ENCODE measurements around the gene BEST1.

The BEST1 gene

DNA sequence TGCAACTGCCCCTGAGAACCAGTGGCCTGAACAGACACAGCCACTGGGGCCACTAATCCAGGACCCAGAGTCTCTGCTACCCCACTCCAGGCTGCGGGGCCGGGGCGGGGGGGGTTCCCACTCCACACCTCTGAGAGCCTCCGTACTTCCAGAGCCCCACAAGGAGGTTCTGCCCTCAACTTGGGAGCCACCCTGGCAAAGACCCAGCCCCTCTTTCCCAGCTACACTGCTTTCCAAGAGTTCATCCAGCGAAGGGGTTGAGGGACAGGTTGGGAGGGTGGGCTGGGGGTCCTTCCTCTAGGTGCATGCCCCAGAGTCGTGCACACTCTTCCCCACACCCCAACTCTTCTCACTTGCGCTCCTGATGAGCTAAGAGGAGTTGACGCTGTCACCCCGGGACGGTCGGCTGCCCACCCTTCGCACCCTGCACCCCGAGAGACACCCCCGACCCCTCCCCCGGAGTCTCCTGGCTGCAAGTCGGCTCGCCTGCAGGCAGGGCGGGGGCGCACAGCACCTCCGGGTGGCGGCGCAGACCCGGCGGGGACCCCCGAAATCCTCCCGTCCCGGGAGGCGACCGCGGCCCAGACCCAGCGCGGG lies 33.3 kb upstream of the BEST1 start:
- DNase-seq = peak; percentile 27

DNA sequence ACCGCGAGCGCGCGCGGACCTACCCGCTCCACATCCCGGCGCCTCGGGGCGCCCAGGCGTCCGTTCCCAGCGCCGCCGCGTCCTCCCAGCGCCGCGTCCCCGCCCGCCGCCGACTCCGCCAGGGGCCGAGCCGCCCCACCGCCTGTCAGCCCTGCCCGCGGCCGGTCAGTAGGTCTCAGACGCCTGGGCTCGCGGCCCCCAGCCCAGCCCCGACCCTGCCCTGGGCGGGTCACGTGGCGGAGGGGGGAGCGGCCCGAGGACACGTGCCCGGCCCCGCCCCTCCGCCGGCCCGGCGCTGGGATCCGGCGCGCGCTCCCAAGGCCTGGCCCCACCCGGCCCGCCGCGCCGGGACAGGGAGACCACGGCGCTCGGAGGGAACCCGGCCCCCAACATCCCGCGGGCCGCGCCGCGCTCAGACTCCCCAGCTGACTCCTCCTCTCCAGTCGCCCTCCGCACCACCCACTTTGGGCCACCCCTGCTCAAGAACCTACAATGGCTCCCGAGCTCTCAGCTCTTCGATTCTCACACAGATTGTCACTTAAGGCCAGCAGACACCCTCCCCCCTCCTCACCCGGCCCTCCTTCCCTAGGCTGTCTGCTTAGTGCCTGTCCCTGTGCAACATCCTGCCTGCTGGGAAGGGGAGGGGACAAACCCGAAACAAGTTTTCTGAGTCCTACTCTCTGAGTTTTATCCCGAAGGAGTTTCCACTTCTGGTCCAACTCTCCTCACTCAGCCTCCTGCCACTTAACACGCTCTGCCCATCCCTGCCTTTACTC lies 32.6 kb upstream of the BEST1 start, which contains the start of gene RAB3IL1:
Gene RAB3IL1, minus strand, starts transcription at position 233 of the 776 bp plus-strand sequence. Its CDS starts 199 bp downstream, at position 34.
- peak; percentile 28 for DNase-seq

DNA sequence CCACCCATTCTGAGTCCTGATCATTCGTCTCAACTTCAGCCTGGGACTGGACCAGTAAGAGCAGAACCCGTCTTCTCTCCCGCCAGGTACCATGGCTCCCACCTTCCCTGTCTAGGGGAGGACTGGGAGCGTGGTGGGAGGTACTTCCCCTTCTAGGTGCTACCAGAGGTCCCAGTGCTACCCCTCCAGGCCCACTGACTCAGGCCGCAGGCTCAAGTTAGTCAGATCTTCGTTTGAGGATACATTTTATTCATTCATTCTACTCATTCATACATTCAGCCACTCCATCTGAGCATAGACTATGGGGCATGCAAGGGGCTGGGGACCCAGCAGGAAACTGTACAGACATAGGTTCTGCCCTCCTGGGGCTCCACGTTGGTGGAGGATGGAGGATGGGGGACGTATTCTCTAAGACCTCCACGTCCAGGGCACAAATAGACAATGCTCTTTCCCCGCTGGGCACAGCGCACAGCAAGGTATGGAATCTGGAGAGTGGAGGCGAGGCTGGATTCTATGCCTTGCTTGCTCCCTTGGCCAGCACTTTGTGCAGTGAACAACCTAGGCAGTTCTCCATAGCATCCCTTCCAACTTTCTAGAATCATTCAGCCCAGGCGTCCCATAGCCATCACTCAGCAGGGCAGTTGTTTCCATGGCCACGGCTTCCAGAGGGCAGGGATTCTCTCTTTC lies 31.8 kb upstream of the BEST1 start:
- peak; percentile 18 for DNase-seq

DNA sequence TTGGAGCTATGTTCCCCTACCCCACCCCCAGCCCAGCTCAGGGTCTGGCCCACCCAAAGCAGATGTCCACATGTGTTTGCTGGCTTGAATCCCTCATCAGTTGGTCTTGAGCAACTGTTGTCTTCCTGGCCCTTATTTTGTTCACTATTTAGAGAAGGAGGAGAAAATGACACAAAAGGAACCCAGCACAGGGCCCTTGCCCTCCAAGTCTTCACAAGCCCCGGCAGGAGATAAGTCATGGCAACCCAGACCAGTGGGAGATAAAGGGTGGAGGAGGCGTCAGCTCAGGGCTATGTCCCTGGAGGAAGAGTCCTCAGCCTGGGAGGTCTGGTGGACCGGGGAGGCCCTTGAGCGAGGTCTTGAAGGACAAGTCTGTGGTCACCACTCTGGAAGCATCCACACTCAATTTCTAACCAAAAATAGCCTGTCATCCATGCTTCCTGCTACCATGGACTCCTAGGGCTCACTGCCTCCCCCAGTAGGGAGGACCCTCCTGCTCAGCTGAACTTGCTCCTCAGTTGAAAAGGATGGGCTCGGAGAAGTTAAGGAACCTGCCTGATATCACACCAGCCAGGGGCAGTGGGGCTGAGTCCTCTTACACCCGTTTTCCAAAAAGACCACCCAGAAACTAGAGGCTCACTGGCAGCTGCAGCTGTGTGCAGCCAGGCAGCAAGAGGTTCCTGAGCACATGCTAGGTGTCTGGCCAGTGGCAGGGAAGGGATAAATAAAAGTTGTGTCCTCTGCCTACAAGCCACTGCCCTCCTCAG lies 31.0 kb upstream of the BEST1 start:
- DNase-seq = peak; percentile 16

DNA sequence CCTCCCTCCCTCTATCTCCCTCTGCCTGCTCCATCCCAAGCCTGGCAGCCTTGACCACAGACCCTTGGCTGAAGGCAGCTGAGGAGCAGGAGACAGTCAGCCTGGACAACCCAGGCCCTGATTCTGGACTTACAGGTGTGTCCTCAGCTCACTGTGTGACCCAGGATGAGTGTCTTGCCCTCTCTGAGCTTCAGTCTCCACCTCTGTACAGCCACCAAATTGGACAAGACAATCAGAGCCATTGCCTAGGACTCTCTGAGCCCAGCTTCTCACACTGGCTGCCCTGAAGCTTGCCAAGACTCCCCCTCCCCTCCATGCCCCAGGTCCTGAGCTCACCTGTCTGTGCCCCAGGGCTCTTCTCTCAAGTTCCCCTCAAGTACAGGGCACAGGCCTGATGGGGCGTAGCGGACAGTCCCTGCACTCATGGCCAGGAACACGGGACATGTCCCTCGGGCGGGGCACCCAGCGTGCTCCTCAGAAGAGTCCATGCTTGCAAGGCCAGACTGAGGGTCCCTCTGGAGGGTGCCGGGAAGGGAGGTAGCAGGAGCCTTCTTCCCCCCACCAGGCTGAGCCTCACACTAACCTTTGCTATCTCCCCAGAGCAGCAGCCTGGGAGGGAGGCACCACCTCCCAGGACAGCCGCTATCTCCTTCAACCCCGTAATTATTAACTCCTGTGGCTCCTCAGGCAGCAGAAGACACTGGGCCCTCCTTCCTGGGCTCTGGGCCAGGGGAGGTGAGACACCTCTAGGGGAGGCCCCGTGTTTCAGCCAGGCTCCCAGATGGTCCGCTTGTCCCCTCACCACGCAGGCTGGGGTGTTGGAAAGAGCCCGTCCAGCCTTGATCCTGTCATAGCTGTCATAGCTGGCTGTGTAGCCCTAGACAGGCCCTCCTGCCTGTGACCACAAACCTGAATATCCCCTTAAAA lies 30.2 kb upstream of the BEST1 start:
- DNase-seq = peak; percentile 17

DNA sequence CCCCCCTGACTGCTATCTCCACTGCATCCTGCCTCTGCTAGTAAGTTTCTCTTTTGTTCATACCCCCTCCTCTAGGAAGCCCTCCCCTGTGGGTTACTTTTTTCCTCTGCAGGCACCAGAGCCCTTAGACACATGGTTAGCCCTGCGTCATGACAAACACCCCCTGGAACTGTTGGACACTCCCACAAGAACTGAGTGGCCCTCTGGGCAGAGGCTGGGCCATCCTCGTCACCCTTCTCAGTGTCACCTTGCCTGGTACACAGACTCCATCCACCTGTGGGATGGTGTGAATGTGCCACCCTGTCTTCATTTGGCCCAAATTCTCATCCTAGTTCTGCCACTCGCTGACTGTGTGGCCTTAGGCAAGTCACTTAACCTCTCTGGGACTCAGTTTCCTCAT lies 28.7 kb upstream of the BEST1 start:
- DNase-seq = peak; percentile 17

DNA sequence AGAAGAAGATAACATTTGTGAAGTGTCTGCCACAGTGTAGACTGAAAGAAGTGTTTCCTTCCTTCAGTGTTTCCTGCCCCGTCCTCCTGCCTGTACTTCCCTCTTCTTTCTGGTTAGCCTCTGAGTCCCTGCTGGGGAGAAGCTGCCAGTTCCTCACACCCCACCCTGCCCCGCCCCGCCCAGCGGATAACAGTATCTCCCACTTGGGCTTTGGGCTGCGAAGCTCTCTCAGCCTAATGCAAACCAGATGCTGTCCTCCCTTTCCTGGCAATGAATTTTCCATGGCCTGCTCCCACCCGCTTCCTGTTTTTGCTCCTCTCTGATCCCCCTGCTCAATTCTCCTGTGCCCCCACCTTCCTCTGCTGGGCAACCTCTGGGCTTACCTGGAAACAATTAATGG lies 27.6 kb upstream of the BEST1 start:
- no peak for DNase-seq

DNA sequence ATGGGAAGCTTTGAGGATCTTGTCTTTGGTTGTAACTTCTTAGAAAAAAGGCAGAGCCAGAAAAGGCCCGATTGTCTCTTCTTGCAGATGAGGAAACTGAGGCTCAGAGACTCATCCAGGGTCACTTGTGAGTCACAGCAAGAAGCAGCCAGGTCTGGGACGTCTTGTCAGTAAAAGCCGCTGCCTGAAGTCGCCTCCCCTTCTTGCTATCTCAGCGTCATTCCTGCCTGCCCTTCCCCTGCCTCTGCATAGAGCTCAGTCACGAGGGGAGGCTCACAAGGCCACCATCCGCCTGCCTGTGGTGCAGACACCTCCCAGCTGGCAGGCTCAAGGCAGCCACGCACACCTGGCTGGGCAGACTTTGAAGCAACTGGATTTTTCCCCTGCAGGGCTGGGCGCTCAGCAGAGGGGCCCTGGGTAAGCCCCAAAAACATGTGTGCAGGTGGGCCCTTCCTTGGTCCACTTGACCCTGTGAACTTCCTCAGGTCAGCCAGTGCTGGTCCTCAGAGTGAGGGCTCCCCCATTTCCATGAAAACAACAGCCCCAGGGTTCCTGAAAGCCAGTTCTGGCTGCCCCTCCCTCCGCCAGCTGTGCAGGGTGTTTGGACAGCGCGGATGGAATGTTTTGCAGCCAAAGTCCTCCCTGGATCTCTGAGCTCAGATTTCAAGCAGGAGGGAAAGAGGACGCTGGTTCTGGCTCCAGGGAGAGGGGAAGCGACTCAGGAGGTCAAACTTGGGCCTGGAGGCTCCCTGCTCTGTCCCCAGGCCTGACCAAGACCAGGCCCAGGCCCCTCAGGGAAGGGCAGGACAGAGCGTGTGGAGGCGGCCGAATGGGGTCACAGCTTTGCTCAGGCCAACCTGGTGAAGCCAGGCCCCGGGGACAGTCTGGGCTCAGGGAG lies 26.7 kb upstream of the BEST1 start:
- DNase-seq = no peak

DNA sequence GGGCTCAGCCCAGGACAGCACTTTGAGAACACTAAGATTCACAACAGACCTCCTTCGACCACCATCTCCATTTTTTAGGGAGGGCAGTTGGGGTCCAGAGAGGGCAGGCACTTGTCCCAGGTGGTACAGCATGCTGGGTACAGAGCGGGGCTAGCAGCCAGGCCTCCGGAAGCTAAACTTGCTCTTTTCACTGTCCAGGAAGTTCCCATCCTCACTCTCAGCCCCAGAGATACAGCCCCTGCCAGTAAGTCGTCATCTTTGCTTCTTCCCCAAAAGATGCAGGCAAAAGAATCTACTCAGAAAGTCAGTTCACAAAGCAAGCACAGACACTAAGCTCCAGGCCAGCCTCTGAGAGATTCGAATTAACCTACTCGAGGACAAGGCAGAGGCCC lies 26.1 kb upstream of the BEST1 start:
- no peak for DNase-seq

DNA sequence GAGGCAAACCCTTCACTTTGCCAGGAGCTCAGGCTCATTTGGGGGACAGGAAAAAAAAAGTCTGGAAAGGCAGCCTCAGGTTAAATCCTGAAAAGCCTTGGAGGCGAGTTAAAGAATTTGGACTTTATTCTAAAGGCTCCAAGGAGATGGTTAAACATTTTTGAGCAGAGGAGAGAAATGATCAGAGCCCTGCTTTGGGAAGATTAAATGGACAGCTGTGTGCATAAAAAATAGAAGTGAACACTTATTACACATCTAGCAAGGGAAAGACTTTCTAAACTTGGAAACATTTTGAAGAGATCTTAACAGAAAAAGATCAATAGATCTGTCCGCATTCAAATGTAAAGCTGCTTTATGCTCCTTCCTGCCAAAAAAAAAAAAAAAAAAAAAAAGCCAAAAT lies 24.4 kb upstream of the BEST1 start:
- no peak for DNase-seq

DNA sequence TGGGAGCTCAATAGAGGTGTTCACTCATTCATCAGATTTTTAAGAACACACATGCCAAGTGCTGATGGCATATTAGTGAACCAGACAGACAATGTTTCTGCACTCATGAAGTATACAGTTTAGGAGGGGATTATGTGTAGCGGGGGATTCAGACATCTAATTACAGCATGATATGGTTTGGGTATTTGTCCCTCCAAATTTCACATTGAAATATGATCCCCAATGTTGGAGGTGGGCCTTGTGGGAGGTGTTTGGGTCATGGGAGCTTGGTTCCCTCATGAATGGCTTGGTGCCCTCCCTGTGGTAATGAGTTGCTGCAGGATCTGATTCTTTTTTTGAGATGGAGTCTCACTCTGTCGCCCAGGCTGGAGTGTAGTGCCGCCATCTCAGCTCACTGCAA lies 23.9 kb upstream of the BEST1 start:
- DNase-seq = no peak

DNA sequence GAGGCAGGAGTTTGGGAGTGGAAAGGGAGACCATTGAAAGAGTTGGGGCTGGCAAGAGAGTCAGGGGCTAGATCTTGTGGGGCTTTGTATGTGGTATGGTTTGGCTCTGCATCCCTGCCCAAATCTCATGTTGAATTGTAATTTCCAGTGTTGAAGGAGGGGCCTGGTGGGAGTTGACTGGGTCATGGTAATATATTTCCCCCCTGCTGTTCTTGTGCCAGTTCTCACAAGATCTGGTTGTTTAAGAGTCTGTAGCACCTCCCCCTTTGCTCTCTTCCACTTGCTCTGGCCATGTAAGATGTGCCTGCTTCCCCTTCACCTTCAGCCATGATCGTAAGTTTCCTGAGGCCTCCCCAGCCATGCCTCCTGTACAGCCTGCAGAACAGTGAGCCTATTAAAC lies 22.6 kb upstream of the BEST1 start:
- no peak for DNase-seq

DNA sequence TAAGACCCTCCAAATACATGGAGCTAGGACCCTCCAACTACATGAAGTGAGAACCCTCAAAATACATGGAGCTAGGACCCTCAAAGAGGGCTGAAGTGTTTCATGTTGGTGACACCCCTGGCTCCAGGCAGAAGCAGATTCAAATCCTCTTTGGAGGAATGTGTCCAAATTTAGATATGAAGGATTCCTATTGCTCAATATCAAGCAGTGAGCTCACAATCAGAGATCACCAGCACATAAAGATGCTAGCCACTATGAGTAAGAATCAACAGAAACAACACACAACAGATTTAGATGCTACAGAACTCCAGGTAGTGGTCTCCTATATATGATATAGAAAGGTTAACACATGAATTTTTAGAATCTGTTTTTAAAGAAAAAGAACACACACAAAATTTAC lies 21.5 kb upstream of the BEST1 start:
- no peak for DNase-seq

DNA sequence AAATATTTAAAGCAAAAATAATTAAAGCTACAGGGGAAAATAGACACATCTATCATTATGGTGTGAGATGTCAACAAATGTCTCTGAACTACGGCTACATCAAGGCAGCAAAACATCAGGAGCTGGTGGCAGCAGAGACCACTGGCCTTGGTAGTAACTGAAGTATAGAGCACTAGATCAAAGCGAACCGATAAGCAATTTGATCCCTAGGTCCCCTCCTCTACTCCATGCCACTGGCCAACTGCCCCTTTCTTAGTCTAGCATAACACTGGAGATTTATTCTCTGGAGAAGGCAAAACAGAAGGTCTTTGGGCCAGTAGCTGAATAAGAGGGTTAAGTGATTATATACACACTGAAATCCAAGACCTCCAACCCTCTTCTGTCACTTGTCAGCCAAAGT lies 19.2 kb upstream of the BEST1 start:
- no peak for DNase-seq

DNA sequence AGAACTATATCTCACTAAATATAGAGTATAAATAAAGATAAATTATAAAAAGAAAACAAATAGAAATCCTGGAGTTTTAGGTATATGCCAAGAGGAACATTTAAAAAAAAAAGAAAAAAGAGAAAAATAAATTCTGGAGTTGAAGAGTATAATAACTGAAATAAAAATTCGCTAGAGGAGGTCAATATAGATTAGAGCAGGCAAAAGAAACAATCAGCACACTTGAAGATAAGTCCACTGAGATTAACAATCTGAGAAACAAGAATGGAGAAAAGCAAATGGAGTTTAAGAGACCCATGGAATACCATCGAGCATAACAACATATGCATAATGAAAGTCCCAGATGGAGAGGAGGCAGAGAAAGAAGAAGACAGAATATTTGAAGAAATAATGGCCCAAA lies 14.3 kb upstream of the BEST1 start:
- DNase-seq = no peak

DNA sequence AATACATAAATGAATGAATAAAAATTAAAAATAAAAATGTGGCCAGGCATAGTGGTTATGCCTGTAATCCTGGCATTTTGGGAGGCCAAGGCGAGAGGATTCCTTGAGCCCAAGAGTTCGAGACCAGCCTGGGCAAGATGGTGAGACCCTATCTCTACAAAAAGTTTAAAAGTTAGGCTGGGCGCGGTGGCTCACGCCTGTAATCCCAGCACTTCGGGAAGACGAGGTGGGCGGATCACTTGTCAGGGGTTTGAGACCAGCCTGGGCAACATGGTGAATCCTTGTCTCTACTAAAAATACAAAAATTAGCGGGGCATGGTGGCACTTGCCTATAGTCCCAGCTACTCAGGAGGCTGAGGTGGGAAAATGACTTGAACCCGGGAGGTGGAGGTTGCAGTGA lies 9.7 kb upstream of the BEST1 start:
- no peak for DNase-seq

DNA sequence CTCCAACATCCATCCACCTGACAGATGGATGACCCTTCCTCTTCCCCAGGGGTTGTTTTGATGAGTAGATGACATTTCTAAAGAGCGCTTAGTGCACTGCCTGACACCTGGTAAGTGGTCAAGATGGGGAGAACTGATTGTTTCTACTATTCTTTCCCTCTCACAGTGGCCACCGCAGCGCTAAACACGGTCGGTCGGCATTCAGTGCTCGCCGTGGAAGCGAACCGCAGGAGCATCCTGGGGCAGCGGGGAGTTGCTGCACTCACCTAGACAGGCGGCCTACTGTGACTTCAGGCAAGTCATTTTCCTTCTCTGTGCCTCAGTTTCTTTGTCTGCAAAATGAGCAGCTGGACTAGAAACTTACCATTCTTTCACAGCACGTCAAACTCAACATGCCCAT lies 5.0 kb upstream of the BEST1 start:
- no peak for DNase-seq

DNA sequence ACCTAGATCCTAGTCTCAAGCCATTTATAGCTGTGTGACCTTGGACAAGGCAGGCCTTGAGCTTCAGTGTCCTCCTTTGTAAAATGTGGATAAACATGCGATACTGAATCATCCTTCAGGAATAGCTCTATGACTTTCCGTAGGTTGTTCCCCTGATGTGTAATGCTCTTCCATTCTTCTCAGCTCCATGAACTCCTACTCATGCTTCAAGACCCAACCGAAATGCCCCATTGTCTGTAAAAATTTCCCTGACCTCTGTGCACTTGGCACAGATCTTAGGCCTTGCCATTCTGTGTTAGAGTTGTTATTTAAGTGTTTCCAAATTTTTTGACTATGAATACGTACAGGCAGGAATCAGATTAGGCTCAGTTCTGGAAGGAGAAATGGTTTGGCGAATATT lies 3.3 kb upstream of the BEST1 start:
- DNase-seq = no peak

DNA sequence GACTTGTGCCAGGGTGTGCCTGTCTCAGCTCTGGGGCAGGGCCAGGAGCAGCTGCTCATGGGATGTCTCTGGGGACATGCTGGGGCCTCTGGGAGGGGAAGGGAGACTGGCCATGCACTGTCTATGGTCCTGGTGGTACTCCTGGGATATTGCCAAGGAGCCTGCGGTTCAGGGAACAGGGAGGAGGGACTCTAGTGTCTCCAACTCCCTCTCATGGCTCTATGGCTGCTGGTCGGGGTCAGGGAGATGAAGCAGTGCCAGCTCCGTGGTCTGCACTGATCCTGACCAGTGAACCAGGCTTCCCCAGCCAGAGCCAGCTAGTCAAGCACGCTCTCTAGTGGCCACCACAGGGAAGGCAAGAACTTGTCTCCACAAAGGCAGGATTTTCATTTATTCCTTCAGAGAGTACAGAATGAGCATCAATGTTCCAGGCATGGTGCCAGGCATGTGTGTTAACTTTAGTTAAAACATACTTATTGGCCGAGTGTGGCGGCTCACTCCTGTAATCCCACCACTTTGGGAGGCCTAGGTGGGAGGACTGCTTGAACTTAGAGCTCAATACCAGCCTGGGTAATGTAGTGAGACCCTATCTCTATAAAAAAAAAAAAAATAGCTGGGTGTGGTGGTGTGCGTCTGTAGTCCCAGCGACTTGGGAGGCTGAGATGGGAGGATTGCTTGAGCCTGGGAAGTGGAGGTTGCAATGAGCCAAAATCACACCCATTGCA lies 2.5 kb upstream of the BEST1 start:
- peak; percentile 82 for DNase-seq

DNA sequence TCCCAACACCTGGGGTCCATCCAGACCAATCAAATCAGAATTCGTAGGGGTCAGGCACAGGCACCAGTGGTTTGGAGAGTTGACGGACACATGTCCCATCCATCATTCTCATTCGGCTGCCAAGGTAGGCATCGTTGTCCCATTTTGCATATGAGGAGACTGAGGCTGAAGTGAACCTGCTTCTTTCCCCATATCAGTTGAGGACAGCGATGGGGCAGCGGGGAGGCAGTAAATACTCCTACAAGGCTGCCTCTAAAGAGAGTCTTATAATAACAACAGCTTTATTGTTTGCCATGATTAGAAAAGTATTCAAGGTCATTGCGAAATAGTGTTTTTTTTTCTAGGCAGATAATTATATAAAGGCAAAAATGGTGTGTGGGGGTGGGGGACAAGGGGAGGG lies 1.6 kb upstream of the BEST1 start:
- DNase-seq = no peak
